HCT116 (cell line): ENCODE results near the gene EPSTI1. TPM values are rescaled to one million over a fixed set of nuclear protein-coding genes. Genes with fewer than 3 reads are reported as not detected.

Experiments
- ATAC-seq: fragments of 200-7000 bp; cut with Tn5 transposase; 2 replicates; pipeline ENCODE4 v1.9.1; 2020; ENCODE audit warnings: mild to moderate bottlenecking, moderate library complexity
- BruUV-seq: library from RNA; stranded (reverse); fragments of 400-500 nt; replicated peaks from 2 replicates; lab custom pipeline; 2021; lab: Mats Ljungman, UMichigan
- CTCF ChIA-PET: fragments of 300-600 bp; sonication (Branson Sonifier 250); formaldehyde crosslinking; loops from one replicate; lab custom pipeline; 2021; ENCODE audit warnings: antibody characterized with exemption; lab: Charles Lee
- POLR2A ChIA-PET: fragments of 300-600, 350-600 bp; sonication (Branson Sonifier 250); formaldehyde crosslinking; loops from one replicate; lab custom pipeline; 2021; ENCODE audit warnings: antibody characterized with exemption; lab: Charles Lee
- RAD21 ChIA-PET, 2 experiments: fragments of 300-600 bp; sonication (Branson Sonifier 250); formaldehyde crosslinking; loops; one replicate each; lab custom pipeline; 2023; ENCODE audit warnings: low total read pairs in 2 of 2; ENCODE audit not compliant: uncharacterized antibody in 2 of 2, unreplicated experiment in 2 of 2, low non-redundant PET in 1 of 2; lab: Charles Lee
- DNase-seq: peaks from one replicate; pipeline ENCODE4 v3.0.0-alpha.2; 2010; ENCODE audit warnings: low read depth, low spot score
- H2AFZ ChIP-seq: fragments of 200-600 bp; shearing (Covaris generic), sonication (generic); 2 replicates; pipeline ENCODE4 v1.6.1; 2017; ENCODE audit warnings: low read depth, mixed run types, mixed read lengths, antibody characterized with exemption, low read length; ENCODE audit not compliant: poor library complexity, severe bottlenecking
- H3K27ac ChIP-seq: 2 replicates; pipeline ENCODE4 v1.5.1; 2012; ENCODE audit warnings: low read depth, low read length
- H3K27me3 ChIP-seq: fragments of 200-600 bp; sonication (generic); 2 replicates; pipeline ENCODE4 v1.6.1; 2016; ENCODE audit warnings: mixed run types, low read length, mixed read lengths; ENCODE audit not compliant: insufficient read depth
- H3K36me3 ChIP-seq, 2 experiments: fragments of 200-500 bp in 1 of 2; fragments of 200-600 bp in 1 of 2; sonication (Bioruptor generic) in 1 of 2; sonication (generic) in 1 of 2; 2 replicates each; pipeline versions ENCODE4 v1.5.1 to v1.6.1; 2014 to 2016; ENCODE audit warnings: low read length in 2 of 2, inconsistent platforms in 1 of 2, mixed read lengths in 1 of 2, mixed run types in 1 of 2; ENCODE audit not compliant: insufficient read depth in 2 of 2, control insufficient read depth in 1 of 2
- H3K4me1 ChIP-seq, 2 experiments: fragments of 200-600 bp in 1 of 2; sonication (generic) in 1 of 2; 2 replicates each; pipeline versions ENCODE4 v1.5.1 to v1.6.1; 2012 to 2017; ENCODE audit warnings: low read length in 2 of 2, inconsistent platforms in 1 of 2, mild to moderate bottlenecking in 1 of 2, mixed read lengths in 1 of 2, mixed run types in 1 of 2, moderate library complexity in 1 of 2; ENCODE audit not compliant: insufficient read depth in 2 of 2, control insufficient read depth in 1 of 2
- H3K4me2 ChIP-seq: fragments of 200-600 bp; sonication (generic); 2 replicates; pipeline ENCODE4 v1.6.1; 2017; ENCODE audit warnings: mixed run types, low read length, mixed read lengths
- H3K4me3 ChIP-seq, 2 experiments: fragments of 200-600 bp in 1 of 2; sonication (generic) in 1 of 2; replicated peaks in 1 of 2; 2 replicates each; pipeline ENCODE4 v1.5.1; 2011 to 2016; ENCODE audit warnings: low read length in 2 of 2, control low read depth in 1 of 2, low read depth in 1 of 2, mild to moderate bottlenecking in 1 of 2, mixed read lengths in 1 of 2, mixed run types in 1 of 2
- H3K79me2 ChIP-seq: fragments of 200-600 bp; sonication (generic); 2 replicates; pipeline ENCODE4 v1.6.1; 2017; ENCODE audit warnings: mild to moderate bottlenecking, mixed run types, low read length, moderate library complexity, mixed read lengths; ENCODE audit not compliant: insufficient read depth
- H3K9ac ChIP-seq: fragments of 200-600 bp; sonication (generic); 2 replicates; pipeline ENCODE4 v1.6.1; 2016; ENCODE audit warnings: low read length, mixed read lengths
- H3K9me2 ChIP-seq: fragments of 200-600 bp; sonication (generic), shearing (Covaris generic); 2 replicates; pipeline ENCODE4 v1.6.1; 2017; ENCODE audit warnings: mixed run types, mild to moderate bottlenecking, moderate library complexity; ENCODE audit not compliant: insufficient read depth
- H3K9me3 ChIP-seq, 2 experiments: fragments of 200-500 bp in 1 of 2; fragments of 200-600 bp in 1 of 2; sonication (Bioruptor generic) in 1 of 2; sonication (generic) in 1 of 2; 2 replicates each; pipeline ENCODE4 v1.6.1; 2014 to 2017; ENCODE audit warnings: low read length in 2 of 2, mixed read lengths in 2 of 2, inconsistent platforms in 1 of 2, low read depth in 1 of 2, mild to moderate bottlenecking in 1 of 2, mixed run types in 1 of 2, moderate library complexity in 1 of 2; ENCODE audit not compliant: control insufficient read depth in 1 of 2, insufficient read depth in 1 of 2
- H4K20me1 ChIP-seq: fragments of 200-600 bp; sonication (generic), shearing (Covaris generic); 2 replicates; pipeline ENCODE4 v1.6.1; 2017; ENCODE audit warnings: mixed run types, mild to moderate bottlenecking, moderate library complexity; ENCODE audit not compliant: insufficient read depth
- CBX3 ChIP-seq: IDR thresholded peaks from 2 replicates; pipeline ENCODE4 v1.6.1; 2012; ENCODE audit warnings: low read depth
- EGR1 ChIP-seq: IDR thresholded peaks from 2 replicates; pipeline ENCODE4 v1.6.1; 2012; ENCODE audit warnings: low read depth
- ELF1 ChIP-seq: IDR thresholded peaks from 2 replicates; pipeline ENCODE4 v1.6.1; 2012; ENCODE audit warnings: low read depth, borderline replicate concordance
- EZH2 ChIP-seq: fragments of 200-600 bp; sonication (generic); IDR thresholded peaks from 2 replicates; pipeline ENCODE4 v1.6.1; 2017; ENCODE audit warnings: antibody characterized with exemption, mixed run types
- EZH2phosphoT487 ChIP-seq: fragments of 200-600 bp; IDR thresholded peaks from 2 replicates; pipeline ENCODE4 v1.6.1; 2018; ENCODE audit warnings: antibody characterized with exemption, borderline replicate concordance
- SIN3A ChIP-seq: IDR thresholded peaks from 2 replicates; pipeline ENCODE4 v1.6.1; 2012; ENCODE audit warnings: low read depth
- YY1 ChIP-seq: IDR thresholded peaks from 2 replicates; pipeline ENCODE4 v1.6.1; 2011; ENCODE audit warnings: low read length, low read depth, moderate library complexity, mild to moderate bottlenecking; ENCODE audit not compliant: insufficient replicate concordance; ENCODE audit errors: extremely low read depth
- ZNF274 ChIP-seq: fragments of 200-500 bp; sonication (Bioruptor generic); IDR thresholded peaks from 2 replicates; pipeline ENCODE4 v1.6.1; 2014; ENCODE audit warnings: mild to moderate bottlenecking, low read depth, low read length, inconsistent platforms
- intact Hi-C: fragments of 100-400 bp; cut with micrococcal nuclease; formaldehyde crosslinking; loops from 2 replicates; pipeline ENCODE4 v1.10.0; 2022
- total RNA-seq: library from RNA; stranded (reverse); gene quantifications from one replicate; pipeline ENCODE4 v1.2.1, GENCODE V29; 2021; ENCODE audit not compliant: unreplicated experiment
- TF ChIP-seq, protein P1 (sequence below): IDR thresholded peaks from 2 replicates; pipeline ENCODE4 v1.6.1; 2011; ENCODE audit warnings: mild to moderate bottlenecking, low read length, moderate library complexity; ENCODE audit not compliant: insufficient replicate concordance; ENCODE audit errors: extremely low read depth
- TF ChIP-seq, protein P2 (sequence below): IDR thresholded peaks from 2 replicates; pipeline ENCODE4 v1.6.1; 2012

The EPSTI1 gene
- total RNA-seq, 1 experiment from 2014 or later = 0.69 TPM

DNA sequence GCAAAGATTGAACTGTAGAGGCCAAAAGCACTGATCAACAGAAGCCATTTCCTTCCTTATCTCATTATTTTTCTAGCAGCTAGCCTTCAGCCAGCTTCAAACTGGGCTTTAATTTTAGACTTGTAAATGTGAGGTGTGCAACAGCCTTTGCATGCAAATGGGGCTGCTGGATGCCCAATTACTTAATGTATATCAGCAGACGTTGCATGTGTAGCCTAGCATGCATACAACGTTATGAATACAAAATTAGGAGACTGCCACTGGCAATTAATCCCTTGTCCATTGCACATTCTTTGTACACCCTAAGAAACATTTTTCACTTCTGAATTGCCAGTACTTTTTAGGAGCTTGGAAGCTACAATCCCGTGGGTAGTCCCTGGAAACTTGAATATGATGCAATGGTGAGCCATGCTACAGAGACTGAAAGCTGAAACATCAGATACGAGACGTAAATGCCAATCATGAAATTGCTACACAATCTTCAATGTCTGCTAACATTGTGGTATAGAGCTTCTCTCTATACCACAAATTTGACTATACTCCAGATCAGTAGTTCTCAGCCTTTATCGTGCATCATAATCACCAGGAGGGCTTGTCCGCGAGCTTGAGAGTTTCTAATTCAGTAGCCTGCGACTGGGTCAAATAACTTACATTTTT is 20.2 kb downstream of the EPSTI1 start:
- intact Hi-C loops = loop anchor here (5.0 to 10.0 kb wide), 2 partner anchors 830 to 903 kb away; partner anchors contain the start of genes CCDC122 and LACC1
- H3K27ac ChIP-seq = no peak overlapping the region
- H2AFZ ChIP-seq = no peak overlapping the region
- ChIA-PET RAD21 (no interaction called here), POLR2A (no interaction called here), CTCF (no interaction called here)
- no peak for TF ChIP-seq ZNF274
- TF ChIP-seq EZH2phosphoT487 = no peak
- TF ChIP-seq CBX3 = no peak
- TF ChIP-seq, protein P1, sequence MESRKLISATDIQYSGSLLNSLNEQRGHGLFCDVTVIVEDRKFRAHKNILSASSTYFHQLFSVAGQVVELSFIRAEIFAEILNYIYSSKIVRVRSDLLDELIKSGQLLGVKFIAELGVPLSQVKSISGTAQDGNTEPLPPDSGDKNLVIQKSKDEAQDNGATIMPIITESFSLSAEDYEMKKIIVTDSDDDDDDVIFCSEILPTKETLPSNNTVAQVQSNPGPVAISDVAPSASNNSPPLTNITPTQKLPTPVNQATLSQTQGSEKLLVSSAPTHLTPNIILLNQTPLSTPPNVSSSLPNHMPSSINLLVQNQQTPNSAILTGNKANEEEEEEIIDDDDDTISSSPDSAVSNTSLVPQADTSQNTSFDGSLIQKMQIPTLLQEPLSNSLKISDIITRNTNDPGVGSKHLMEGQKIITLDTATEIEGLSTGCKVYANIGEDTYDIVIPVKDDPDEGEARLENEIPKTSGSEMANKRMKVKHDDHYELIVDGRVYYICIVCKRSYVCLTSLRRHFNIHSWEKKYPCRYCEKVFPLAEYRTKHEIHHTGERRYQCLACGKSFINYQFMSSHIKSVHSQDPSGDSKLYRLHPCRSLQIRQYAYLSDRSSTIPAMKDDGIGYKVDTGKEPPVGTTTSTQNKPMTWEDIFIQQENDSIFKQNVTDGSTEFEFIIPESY = no peak
- TF ChIP-seq SIN3A = no peak
- no peak for TF ChIP-seq YY1
- TF ChIP-seq ELF1 = no peak
- no peak for TF ChIP-seq EZH2
- no peak for TF ChIP-seq EGR1
- TF ChIP-seq, protein P2, sequence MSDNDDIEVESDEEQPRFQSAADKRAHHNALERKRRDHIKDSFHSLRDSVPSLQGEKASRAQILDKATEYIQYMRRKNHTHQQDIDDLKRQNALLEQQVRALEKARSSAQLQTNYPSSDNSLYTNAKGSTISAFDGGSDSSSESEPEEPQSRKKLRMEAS = no peak
- no peaks in the 10 kb centered on the region for H3K27me3 ChIP-seq
- H4K20me1 ChIP-seq = no peaks in the 10 kb centered on the region
- H3K79me2 ChIP-seq = no peaks in the 10 kb centered on the region
- H3K36me3 ChIP-seq = no peaks in the 10 kb centered on the region
- no peak overlapping the region for H3K4me3 ChIP-seq
- DNase-seq = no peak
- ATAC-seq = no peak
- BruUV-seq = no TSS peak
- no peaks in the 10 kb centered on the region for H3K9me2 ChIP-seq
- H3K4me1 ChIP-seq = peaks cover 4 to 12% of the 10 kb centered on the region in 2 experiments; a peak in 3 of 4 replicates
- H3K9ac ChIP-seq = no peak overlapping the region
- H3K4me2 ChIP-seq = no peak overlapping the region
- H3K9me3 ChIP-seq = no peaks in the 10 kb centered on the region
